Testis (tissue), 2 donors: ENCODE data around the gene MDP1.

Experiments
- CTCF ChIP-seq, 3 experiments: fragments of 450-650 bp in 2 of 3; fragments of 200-600 bp in 1 of 3; sonication (generic) in 1 of 3; IDR thresholded peaks; one replicate each; pipeline ENCODE4 v1.5.1; 2016 to 2019; ENCODE audit warnings: antibody characterized with exemption in 3 of 3, mild to moderate bottlenecking in 2 of 3, moderate library complexity in 1 of 3
- POLR2A ChIP-seq: fragments of 450-650 bp; IDR thresholded peaks from one replicate; pipeline ENCODE4 v1.6.1; 2017; ENCODE audit warnings: antibody characterized with exemption, mild to moderate bottlenecking, moderate library complexity

GRCh38 chr14:24207104-24207551 is 8.7 kb downstream of the MDP1 start:
- TF ChIP-seq POLR2A (no peak), CTCF (IDR thresholded peaks at IDR 0.05) (no peak)
